GM18873 (cell line): ENCODE measurements around the gene LACRT.
"Not testable (repeated sequence)": the region's sequence is repeated elsewhere in the genome, so short reads cannot be mapped to it uniquely, and the experiment has no call there.

Experiments
- ATAC-seq: cut with Tn5 transposase; IDR thresholded peaks from one replicate; pipeline ENCODE4 v1.9.1; 2021; ENCODE audit warnings: mild to moderate bottlenecking, moderate library complexity, moderate number of reproducible peaks; ENCODE audit not compliant: unreplicated experiment, low FRiP score

Gene LACRT

DNA sequence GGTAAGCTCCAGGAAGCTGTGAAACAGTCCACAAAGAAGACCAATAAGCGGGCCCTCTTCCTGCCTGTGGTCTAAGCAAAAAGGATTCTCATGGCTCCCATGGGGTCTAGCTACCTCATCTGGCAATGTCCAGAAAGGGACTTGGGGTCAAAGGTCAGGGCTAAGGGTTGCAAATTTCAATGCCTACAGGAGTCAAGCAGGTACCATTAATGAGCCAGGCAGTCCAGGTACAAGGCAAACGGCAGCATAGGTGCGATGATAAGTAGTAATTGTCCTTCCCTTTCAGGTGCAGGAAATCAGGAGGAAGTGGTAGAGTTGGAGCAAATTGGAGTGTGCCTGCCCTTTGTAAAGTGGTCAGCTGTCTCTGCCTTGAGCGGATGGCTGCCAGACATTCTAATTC lies 6.4 kb upstream of the LACRT start:
- ATAC-seq: no peak

DNA sequence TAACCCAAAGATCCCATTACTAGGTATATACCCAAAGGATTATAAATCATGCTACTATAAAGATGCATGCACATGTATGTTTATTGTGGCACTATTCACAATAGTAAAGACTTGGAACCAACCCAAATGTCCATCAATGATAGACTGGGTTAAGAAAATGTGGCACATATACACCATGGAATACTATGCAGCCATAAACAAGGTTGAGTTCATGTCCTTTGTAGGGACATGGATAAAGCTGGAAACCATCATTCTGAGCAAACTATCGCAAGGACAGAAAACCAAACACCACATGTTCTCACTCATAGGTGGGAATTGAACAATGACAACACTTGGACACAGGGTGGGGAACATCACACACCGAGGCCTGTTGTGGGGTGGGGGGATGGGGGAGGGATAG lies 4.4 kb upstream of the LACRT start:
- ATAC-seq: not testable (repeated sequence)

GRCh38 chr12:54631988-54632728 lies 2.5 kb downstream of the LACRT start:
- ATAC-seq: no peak

DNA sequence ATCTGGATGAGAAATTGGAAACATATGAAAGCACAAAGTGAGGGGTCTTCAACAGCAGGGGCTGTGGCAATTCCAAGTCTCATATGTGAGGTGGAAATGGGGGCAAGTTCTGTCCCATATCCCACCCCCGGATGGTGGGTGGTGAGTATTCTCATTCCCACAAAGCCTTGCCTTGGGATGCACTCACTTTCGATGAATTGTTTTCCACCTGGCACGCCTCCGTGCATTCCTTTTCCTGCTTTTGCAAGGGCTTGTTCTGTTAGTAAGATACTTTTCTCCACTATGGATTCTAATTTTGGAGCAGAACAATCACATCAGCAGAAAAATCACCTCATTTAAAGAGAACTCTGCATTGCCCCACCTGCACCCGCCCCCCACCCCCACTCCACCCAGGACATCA lies 3.1 kb downstream of the LACRT start:
- ATAC-seq: no peak

DNA sequence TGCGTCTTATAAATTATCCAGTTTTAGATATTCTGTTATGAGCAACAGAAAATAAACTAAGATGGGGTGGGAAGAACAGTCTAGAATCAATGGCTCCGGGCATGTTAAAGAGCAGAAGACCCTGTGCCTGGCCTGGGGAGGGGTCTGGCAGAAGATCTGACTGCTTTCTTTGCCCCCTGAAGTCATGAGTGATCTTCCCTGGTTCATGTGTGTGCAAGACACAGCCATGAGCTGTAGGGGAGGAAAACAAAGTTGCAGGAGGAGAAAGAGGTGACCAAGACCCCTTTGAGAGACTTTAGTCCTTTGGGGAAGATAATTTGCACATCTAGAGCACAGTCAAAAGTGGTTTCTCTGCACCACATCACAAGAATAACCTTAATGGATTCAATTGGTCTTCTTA lies 4.8 kb downstream of the LACRT start:
- ATAC-seq: no peak

DNA sequence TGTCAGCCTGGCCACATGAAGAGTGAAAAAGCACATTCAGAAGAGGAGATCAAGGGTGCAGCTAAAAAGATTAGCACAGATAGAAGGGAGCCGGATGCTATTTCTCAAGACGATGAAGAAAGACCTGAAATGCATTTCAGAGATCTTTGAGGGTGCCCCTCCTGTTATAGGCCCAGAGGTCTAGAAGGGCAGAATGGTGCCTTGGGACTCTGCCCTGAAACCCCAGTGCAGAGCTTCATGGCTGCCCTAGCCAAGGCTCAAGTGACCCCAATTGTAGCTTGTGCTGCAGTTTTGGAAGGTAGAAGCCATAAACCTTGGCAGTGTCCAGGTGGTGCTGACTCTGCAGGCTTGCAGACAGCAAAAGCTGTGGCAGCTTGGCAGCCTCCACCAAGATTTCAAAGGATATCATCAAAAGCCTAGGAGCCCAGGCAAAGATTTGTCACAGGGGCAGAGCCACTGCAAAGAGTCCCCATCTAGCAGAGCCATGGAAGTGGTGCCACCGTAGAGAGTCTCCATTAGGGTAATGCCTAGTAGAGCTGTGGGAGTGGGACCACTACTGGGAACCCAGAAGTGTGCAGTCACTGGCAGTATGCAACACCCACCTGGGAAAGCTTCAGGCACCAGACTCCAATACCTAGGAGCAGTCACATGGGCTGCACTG lies 6.4 kb downstream of the LACRT start:
- no peak for ATAC-seq

DNA sequence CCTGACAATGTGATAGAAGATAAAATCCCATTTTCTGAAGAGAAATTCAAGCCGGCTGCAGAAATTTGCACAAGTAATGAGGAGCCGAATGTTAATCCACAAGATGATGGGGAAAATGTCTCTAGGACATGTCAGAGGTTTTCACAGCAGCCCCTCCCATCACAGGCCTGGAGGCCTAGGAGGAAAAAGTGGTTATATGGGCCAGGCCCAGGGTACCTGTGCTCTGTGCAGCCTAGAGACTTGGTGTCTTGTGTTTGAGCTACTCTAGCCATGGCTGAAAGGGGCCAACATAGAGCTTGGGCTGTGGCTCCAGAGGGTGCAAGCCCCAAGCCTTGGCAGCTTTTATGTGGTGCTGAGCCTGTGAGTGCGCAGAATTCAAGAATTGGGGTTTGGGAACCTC lies 7.4 kb downstream of the LACRT start:
- ATAC-seq: no peak

DNA sequence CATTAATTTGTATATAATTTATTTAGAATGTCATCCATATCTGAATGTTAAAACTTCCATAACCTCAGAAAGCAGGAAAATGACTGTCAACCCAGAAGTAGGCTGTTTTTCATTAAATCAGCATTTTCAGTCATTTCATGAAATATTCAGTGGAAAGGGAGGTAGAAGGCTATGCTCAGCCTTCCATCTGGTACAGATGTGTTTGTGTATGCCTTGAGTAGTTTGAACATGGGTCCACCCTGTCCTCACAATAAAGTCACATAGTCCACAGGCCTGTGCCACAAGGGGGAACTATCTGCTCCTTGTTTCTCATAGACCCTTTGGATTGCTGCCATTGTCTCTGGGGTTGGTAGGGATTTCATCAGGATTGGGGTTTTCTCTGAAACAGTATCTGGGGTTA lies 9.1 kb downstream of the LACRT start:
- ATAC-seq: no peak

DNA sequence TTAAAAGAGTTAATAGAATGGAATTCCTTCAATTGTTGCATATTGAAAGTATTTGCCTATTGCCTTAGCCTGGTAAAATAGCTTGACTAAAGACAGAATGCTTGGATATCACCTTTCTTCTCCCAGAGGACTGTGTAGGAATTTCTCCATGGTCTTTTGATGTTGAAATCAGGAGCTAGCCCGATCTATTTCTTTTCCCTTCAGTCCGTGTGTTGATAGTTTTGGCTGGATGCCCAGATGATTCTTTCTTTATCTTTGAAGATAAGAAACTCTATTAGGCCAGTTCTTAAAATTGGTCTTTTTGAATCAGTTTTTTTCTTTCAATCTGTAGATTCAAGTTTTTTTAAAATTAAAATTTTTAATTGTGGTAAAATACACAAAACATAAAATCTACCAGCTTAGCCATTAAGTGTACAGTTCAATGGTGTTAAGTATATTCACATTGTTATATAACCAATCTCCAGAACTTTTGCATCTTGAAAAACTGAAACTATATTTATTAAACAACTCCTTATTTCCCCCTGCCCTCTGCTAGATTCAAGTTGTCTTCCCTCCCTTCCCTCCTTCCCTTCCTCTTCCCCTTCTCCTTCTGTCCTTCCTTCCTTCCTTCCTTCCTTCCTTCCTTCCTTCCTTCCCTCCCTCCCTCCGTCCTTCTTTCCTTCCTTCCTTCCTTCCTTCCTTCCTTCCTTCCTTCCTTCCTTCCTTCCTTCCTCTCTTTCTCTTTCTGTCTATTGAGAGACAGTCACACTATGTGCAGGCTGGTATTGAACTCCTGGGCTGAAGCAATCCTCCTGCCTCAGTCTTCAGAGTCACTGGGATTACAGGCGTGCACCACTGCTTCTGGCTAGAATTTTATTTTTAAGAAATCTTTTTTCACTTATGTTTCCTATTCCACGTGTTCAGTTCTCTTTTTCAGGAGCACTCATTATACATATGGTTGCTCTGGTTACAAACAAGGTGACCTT lies 10.1 kb downstream of the LACRT start:
- no peak for ATAC-seq

DNA sequence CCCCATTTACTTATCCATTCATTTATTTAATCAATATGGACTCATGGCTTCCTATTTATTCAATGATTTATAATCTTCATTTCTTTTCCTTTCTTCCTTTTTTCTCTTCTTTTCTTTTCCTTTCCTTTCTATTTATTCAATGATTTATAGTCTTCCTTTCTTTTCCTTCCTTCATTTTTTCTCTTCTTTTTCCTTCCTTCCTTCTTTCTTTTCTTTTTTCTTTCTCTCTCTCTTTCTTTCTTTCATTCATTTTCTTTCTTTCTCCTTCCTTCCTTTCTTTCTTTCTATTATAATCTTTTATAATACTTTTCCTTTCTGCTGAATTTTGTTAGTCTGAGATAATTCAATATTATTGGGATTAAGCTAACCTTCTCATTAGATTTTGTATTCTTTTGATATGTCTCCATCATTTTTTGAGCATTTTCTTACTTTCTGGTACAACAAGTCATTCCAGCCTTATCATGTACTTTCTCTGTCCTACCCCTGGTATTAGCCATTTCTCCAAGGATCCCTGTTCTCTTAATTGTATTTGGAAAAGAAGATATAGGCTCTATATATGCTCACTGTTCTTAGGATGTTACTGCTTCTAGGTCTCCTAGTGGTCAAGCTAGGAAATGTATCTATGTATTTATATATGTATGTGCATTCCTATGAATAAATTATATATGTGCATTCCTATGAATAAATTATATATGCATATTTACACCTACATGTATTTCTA lies 12.1 kb downstream of the LACRT start:
- no peak for ATAC-seq

DNA sequence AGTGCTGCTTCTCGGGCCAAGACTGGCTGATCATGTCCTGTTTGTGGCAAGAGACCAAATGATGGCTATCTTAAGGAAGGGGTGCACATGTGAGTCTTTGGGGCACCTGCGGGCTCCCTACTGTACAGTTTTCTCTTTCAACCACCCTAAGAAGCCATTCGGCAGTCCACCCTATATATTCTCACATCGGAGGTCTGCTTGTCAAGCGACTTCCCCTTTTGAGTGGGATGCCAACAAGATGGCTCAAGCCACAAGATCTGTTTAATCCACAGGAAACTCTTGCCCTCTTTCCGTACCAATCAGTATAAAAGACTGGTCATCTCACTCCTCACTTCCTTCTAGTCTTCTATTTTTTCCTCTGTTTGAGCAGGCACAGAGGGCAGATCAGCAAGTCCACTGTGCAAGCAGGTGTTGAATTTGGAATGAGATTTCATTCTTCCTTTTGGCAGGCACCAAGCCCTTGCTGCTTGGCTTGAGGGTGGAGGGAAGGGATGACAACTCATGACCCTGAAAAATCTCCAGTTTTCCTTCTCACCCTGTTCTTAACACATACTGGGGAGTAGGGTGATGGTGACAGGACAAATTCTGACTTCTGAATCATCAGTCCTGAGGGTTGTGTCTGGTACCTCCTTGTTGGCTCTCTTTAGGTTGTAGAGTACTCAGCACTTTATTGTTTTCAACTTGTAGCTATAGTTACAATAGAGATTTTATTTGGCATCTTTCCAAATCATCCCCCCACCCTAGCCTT lies 17.6 kb downstream of the LACRT start:
- ATAC-seq: no peak

DNA sequence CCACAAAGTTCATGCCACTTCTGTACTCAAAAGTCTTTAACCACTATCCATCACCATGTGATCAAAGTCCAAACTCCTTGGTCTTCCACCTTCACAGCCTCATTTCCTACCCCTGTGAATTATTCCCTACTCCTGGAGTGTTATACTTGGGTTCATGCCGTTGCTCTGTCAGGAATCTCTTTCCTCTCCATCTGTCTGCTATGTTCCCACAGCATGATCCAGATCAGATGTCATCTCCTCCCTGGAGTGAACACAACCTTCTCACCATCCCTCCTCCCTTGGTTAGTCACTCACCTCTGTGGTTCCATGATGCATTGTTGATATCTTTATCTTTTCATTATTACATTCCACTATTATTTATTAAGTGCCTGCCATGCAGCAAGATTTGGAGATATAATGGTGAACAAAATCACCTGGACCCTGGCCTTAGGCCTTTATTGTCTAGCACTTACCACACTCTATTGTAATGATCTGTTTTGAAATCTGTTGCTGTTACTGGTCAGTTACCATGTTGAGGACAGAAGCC lies 22.4 kb downstream of the LACRT start:
- no peak for ATAC-seq

- ATAC-seq: no peak
Measured at GRCh38 chr12:54611715-54612149, 23.0 kb downstream of the LACRT start.

DNA sequence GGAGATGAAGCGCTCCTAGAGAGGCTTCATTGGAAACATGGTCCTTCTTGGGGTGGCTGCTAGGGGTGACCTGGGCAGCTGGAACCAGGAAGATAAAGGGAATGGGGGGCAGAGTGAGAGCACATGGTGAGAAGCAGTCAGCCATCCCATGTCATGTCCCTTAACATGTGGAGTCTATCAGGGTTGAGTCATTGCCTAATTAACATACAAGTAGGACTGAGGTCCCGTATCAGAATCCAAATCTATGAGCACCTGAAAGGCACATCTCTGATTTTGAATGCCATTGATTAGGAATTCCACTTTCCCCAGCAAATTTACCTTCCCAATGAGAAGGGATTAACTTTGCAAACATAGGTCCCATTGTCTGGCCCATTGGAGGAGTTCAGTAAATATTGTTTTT lies 25.9 kb downstream of the LACRT start:
- no peak for ATAC-seq

GRCh38 chr12:54608156-54608555 lies 26.5 kb downstream of the LACRT start:
- no peak for ATAC-seq

DNA sequence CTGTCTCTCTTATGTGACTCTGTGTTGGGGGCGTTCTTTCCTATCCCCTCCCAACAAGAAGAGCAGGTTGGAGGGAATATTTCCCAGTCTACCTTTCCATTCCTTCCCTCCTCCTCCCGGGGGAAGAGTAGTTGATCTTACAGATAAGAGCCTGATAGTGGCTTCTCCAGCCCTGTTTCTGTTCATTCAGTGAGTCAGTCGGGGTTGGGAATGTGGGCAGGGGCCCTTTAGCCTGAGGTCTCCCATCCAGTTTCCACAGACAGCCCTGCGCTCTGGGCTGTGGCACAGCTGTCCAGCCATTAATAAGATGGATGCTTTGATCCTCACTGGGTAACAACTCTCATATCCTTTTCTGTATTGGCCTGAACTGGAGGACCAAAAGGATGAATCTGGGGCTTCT lies 28.1 kb downstream of the LACRT start:
- no peak for ATAC-seq

DNA sequence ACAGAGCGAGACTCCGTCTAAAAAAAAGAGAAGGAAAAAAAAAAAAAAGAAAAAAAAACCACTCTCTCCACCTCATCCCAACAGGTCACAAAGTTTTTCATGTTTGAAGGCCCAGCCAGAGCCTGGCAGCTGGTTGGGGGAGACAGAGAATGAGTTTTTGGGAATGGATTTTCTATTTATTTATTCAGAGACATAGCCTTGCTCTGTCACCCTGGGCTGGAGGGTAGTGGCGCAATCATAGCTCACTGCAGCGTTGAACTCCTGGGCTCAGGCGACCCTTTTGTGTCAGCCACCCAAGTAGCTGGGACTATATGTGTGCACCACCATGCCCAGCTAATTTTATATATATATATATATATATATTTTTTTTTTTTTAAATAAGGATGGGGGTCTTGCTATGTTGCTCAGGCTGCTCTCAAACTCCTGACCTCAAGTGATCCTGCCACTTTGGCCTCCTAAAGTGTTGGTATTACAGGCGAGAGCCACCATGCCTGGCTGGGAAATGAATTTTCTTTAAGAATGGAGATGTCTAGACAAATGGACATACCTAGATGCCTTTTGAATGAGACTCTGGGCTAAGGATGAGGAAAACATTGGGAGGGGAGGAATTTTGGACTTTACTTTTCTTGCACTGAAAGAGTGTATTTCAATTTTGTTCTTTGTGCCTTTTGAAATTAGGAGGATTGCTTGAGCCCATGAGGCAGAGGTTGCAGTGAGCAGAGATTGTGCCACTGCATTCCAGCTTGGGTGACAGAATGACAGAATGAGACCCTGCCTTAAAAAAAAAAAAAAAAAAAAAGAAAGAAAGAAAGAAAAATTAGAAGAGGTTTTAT lies 29.3 kb downstream of the LACRT start:
- ATAC-seq: no peak

DNA sequence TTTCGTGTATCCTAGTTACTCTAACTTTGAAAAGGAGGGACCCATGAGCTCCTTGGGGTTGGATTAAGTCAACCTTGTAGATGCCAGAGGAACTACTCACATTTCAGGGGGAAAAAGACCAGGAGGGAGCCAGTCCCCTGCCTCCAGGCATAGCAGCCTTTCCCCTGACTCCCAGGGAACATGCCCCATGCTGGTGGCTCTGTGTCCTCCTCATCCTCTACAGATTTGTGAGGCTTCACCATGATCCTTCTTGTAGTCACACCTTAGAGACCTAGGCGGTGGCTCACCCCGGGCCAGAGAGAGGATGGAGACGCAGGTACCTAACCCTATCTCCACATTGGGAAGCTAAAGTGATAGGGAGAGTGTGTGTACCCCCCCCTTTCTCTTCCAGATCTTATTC lies 30.3 kb downstream of the LACRT start:
- no peak for ATAC-seq

- no peak for ATAC-seq
Measured at GRCh38 chr12:54603872-54604271, 30.8 kb downstream of the LACRT start.
